Fibroblast of lung (primary cell): ENCODE measurements around the gene FAM83B.

Source experiments
- EZH2 ChIP-seq: IDR thresholded peaks from 2 replicates; pipeline ENCODE4 v1.5.1; 2012; ENCODE audit warnings: low read length, control low read depth, mild to moderate bottlenecking; ENCODE audit errors: missing control alignments
- TF ChIP-seq, protein P1 (sequence below), 2 donors: IDR thresholded peaks in 1 of 2; conservative IDR thresholded peaks in 1 of 2; 1 replicate in 1 of 2; 2 replicates in 1 of 2; pipeline ENCODE4 v1.5.1; 2011 to 2012; ENCODE audit warnings: low read length in 2 of 2, control low read depth in 1 of 2, inconsistent platforms in 1 of 2, low read depth in 1 of 2, mild to moderate bottlenecking in 1 of 2

DNA sequence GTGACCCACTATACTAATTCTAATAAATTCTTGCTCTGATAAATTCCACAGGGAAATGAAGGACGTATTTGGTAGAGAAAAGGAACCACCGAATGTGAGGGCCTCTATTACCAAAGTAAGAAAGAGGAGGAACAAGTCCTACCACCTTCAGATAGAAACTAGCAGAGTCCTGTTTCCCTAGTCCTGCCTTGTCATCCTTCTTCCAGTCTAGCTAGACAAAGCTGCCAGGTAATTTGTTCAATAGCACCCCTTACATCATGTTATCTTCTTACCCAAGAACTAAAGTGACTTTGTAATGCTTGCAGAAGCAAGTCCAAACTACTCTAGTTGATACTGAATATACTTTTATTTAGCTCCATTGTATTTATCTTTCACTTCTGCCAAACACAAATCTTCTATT lies 29.3 kb upstream of the FAM83B start:
- TF ChIP-seq, protein P1, sequence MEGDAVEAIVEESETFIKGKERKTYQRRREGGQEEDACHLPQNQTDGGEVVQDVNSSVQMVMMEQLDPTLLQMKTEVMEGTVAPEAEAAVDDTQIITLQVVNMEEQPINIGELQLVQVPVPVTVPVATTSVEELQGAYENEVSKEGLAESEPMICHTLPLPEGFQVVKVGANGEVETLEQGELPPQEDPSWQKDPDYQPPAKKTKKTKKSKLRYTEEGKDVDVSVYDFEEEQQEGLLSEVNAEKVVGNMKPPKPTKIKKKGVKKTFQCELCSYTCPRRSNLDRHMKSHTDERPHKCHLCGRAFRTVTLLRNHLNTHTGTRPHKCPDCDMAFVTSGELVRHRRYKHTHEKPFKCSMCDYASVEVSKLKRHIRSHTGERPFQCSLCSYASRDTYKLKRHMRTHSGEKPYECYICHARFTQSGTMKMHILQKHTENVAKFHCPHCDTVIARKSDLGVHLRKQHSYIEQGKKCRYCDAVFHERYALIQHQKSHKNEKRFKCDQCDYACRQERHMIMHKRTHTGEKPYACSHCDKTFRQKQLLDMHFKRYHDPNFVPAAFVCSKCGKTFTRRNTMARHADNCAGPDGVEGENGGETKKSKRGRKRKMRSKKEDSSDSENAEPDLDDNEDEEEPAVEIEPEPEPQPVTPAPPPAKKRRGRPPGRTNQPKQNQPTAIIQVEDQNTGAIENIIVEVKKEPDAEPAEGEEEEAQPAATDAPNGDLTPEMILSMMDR (conservative IDR thresholded peaks at IDR 0.05 in 1 of 2, IDR thresholded peaks at IDR 0.05 in 1 of 2; ENCODE audit: low read depth in 1 of 2, low read length in 2 of 2) = no peak
- TF ChIP-seq EZH2 = no peak
